ENCODE measurements around the gene PAX6.

DNA sequence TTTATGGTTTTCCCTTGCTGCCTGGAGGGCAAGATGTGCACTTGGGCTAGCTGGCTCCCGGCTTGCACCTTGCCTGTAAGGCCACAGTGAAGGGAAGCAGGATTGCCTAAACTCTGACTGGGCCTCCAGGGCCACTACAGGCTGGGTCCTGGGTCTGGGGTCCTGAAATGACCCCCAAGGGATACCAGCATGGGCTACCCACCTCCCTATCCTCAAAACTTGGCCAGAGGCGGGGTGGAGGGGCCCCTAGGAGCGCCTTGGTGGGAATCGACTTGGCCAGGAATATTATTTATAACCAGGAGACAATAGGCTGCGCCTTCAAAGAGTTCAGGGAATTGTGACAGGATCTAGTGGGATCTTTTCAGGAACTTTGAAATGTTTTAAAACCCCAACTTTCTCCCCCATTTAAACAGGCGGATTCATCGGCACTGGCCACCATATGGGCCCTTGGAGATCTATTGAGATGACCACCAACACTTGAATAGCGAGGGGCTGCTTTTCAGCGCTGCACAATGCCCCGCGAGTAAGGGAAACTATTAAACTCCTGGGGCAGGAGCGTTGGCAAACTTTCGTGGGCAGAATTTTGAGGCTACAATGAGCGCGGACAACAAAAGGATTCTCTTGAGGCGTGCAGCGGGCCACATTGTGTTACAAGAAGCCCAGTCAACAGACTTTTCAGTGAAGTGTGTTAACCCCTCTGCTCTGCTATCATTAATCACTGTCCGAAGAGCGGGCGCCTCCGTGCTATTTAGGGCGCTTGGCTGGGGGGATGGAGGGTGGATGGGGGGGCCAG, 15.2 kb downstream of the PAX6 start:
- TF ChIP-seq KLF16 (CRISPR knock-in tag; IDR thresholded peaks at IDR 0.05) (no peak), ZNF775 (CRISPR knock-in tag; IDR thresholded peaks at IDR 0.05; ENCODE audit: borderline replicate concordance) (no peak), ZNF549 (CRISPR knock-in tag; IDR thresholded peaks at IDR 0.05) (no peak), PRPF4 (IDR thresholded peaks at IDR 0.05; ENCODE audit: low read depth, low read length, poor library complexity, severe bottlenecking) (no peak), BHLHE40 (IDR thresholded peaks at IDR 0.05; ENCODE audit: low read length) (no peak)
- TF ChIP-seq, protein P1, sequence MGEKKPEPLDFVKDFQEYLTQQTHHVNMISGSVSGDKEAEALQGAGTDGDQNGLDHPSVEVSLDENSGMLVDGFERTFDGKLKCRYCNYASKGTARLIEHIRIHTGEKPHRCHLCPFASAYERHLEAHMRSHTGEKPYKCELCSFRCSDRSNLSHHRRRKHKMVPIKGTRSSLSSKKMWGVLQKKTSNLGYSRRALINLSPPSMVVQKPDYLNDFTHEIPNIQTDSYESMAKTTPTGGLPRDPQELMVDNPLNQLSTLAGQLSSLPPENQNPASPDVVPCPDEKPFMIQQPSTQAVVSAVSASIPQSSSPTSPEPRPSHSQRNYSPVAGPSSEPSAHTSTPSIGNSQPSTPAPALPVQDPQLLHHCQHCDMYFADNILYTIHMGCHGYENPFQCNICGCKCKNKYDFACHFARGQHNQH (CRISPR knock-in tag; IDR thresholded peaks at IDR 0.05): no peak
